ENCODE data around the gene DPP10. TPM values are rescaled to one million over a fixed set of nuclear protein-coding genes. Genes with fewer than 3 reads are reported as not detected.

Gene DPP10
- total RNA-seq, 1 donor from 2014 or later: 2.4 TPM

DNA sequence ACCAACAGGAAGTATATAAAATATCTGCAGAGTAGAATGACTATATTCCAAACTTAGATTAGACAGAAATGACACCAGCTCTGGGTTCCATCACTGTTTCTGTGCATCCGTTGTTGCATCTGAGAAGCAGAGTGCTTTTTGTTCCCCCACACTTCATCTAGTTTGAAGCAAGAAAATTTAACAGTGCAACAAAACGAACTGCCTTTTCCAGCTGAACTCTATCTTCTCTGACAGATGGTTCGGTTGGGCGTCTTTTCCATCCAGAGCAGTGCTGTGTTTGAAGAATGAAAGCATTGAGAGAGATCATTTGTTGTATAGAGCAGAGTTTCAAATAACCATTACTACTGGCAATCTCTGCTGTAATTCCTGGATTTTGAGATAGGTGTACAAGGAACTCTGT, 757.5 kb downstream of the DPP10 start:
- Histone ChIP-seq H3K27me3 (ENCODE audit: control insufficient read depth, insufficient read depth, low read length) (no peaks in the 10 kb centered on the region), H3K36me3 (ENCODE audit: control insufficient read depth, insufficient read depth, low read length) (no peaks in the 10 kb centered on the region), H3K4me3 (ENCODE audit: low read depth, low read length) (no peak overlapping the region)
- TF ChIP-seq, protein P1, sequence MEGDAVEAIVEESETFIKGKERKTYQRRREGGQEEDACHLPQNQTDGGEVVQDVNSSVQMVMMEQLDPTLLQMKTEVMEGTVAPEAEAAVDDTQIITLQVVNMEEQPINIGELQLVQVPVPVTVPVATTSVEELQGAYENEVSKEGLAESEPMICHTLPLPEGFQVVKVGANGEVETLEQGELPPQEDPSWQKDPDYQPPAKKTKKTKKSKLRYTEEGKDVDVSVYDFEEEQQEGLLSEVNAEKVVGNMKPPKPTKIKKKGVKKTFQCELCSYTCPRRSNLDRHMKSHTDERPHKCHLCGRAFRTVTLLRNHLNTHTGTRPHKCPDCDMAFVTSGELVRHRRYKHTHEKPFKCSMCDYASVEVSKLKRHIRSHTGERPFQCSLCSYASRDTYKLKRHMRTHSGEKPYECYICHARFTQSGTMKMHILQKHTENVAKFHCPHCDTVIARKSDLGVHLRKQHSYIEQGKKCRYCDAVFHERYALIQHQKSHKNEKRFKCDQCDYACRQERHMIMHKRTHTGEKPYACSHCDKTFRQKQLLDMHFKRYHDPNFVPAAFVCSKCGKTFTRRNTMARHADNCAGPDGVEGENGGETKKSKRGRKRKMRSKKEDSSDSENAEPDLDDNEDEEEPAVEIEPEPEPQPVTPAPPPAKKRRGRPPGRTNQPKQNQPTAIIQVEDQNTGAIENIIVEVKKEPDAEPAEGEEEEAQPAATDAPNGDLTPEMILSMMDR (IDR thresholded peaks at IDR 0.05; ENCODE audit: insufficient read depth, low read length, poor library complexity, severe bottlenecking): no peak
- no peak for DNase-seq (ENCODE audit: low read depth)

DNA sequence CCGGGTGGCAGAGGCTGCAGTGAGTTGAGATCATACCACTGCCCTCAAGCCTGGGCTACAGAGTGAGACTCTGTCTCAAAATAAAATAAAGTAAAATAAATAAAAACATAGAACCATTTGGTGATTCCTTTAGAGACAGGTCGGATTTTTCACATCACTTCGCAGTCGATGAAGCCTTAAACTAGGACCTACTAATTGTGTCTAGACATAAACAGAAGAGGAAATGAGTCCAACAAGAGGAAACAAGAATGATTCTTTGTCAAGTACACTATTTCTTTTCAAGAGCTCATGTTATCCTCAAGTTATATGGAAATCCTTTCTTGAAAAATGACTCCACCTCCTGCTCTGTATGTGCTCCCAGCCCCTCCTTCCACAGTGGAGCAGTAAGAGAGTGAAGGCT, 758.9 kb downstream of the DPP10 start:
- TF ChIP-seq, protein P1 (IDR thresholded peaks at IDR 0.05; ENCODE audit: insufficient read depth, low read length, poor library complexity, severe bottlenecking): no peak
- Histone ChIP-seq H3K36me3 (ENCODE audit: control insufficient read depth, insufficient read depth, low read length) (no peaks in the 10 kb centered on the region), H3K27me3 (ENCODE audit: control insufficient read depth, insufficient read depth, low read length) (no peaks in the 10 kb centered on the region), H3K4me3 (ENCODE audit: low read depth, low read length) (no peak overlapping the region)
- no peak for DNase-seq (ENCODE audit: low read depth)

DNA sequence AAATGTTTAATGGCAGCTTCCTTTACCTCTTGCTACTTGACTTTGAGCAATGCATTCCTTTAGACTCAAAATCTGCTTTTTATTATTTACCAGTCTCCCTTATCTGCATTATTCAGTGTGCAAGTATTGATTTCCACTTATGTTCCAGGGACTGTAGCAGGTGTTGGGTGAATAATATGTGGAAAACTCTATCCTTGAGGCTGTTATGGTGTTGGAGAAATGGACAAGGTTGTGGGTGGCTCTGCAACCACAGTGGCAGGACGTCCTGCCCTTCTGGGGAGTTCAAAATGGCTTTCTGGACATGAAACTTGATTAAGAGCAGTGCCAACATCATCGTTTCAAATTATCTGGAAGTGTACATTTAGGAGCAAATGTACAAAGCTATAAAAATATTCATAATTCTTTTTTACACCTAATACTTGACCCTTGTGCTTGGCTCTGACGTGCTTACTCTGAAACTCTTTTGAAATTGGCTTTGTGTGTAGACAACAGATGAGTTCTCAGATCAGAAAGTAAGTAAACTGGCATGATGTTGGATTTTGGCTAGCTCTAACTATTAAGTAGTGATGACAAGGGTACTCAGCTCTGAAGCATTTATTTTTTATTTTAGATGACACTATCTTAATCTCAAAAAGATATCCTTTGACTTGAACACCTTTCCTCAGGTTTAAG, 766.2 kb downstream of the DPP10 start:
- Histone ChIP-seq H3K36me3 (ENCODE audit: control insufficient read depth, insufficient read depth, low read length) (no peaks in the 10 kb centered on the region), H3K27me3 (ENCODE audit: control insufficient read depth, insufficient read depth, low read length) (no peaks in the 10 kb centered on the region), H3K4me3 (ENCODE audit: low read depth, low read length) (no peak overlapping the region)
- DNase-seq (ENCODE audit: low read depth): no peak
- TF ChIP-seq, protein P1 (IDR thresholded peaks at IDR 0.05; ENCODE audit: insufficient read depth, low read length, poor library complexity, severe bottlenecking): no peak

DNA sequence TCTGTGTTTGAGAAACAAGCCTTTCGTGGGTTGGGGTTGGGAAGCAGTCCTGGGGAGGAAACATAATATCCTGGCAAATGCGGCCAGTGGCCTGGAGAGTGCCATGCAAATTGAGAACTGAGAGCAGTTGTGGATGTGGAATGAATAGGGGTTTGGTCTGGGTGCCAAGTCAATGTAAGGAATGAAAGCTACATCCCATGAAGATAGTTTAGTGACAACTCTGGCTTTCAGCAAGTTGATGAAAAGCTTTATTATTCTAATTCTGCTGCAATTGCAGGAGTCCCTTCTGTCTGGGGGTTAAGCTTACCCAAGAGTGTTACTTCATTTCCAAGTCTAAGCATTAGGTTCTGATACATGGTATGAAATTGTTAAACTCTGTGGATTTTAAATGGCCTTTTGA, 771.6 kb downstream of the DPP10 start:
- Histone ChIP-seq H3K4me3 (ENCODE audit: low read depth, low read length) (no peak overlapping the region), H3K27me3 (ENCODE audit: control insufficient read depth, insufficient read depth, low read length) (no peaks in the 10 kb centered on the region), H3K36me3 (ENCODE audit: control insufficient read depth, insufficient read depth, low read length) (no peaks in the 10 kb centered on the region)
- TF ChIP-seq, protein P1 (IDR thresholded peaks at IDR 0.05; ENCODE audit: insufficient read depth, low read length, poor library complexity, severe bottlenecking): no peak
- no peak for DNase-seq (ENCODE audit: low read depth)

DNA sequence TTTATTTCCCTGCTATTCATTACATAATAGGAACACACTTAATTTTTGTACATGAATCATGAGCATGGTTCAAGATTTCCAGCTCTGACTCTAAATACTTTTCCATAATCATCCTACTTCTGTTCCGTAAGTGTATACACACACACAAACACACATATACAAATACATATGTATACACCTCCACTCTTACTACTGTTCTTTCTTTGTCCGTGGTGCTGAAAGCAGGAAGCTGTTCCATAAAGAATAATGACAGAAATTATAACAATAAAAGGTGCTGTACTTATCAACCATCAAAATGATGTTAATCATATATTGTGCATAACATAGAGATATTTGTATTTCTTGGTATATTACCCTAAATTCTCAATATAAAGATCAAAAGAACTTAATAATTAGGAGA, 776.9 kb downstream of the DPP10 start:
- H3K36me3 ChIP-seq (ENCODE audit: control insufficient read depth, insufficient read depth, low read length): no peaks in the 10 kb centered on the region
- TF ChIP-seq, protein P1 (IDR thresholded peaks at IDR 0.05; ENCODE audit: insufficient read depth, low read length, poor library complexity, severe bottlenecking): no peak
- H3K27me3 ChIP-seq (ENCODE audit: control insufficient read depth, insufficient read depth, low read length): no peaks in the 10 kb centered on the region
- DNase-seq (ENCODE audit: low read depth): no peak
- H3K4me3 ChIP-seq (ENCODE audit: low read depth, low read length): no peak overlapping the region

DNA sequence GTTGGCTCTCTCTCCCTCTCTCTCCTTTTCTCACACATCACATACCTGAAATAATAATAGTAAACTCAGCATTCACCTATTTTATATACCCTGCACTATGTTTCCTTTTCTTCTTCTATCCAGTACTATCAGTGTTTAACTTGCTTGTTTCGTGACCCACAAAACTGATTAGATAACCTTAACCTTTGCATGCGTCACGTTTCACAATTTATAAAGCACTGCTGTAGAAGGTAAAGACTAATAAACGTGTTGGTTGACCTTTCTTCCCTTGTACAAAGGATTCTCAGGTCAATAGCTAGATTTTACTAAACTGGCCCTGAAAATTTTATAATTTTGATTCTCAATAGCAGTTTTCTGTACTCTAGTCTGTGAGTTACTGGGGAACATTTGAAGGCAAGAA, 791.7 kb downstream of the DPP10 start:
- no peaks in the 10 kb centered on the region for H3K27me3 ChIP-seq (ENCODE audit: control insufficient read depth, insufficient read depth, low read length)
- TF ChIP-seq, protein P1 (IDR thresholded peaks at IDR 0.05; ENCODE audit: insufficient read depth, low read length, poor library complexity, severe bottlenecking): no peak
- H3K36me3 ChIP-seq (ENCODE audit: control insufficient read depth, insufficient read depth, low read length): no peaks in the 10 kb centered on the region

More for the DNA sequence above, 791.7 kb downstream of the DPP10 start:
- H3K4me3 ChIP-seq (ENCODE audit: low read depth, low read length): no peak overlapping the region
- DNase-seq (ENCODE audit: low read depth): no peak
